Tibial nerve (tissue), 4 donors: Measurements from ENCODE around the gene SHF. TPM values are rescaled to one million over a fixed set of nuclear protein-coding genes. Genes with fewer than 3 reads are reported as not detected.

ENCODE experiments used
- DNase-seq, 2 donors: peaks; one replicate each; pipeline ENCODE4 v3.0.0-alpha.2; 2019; ENCODE audit warnings: low spot score in 2 of 2
- H3K27ac ChIP-seq, 4 donors: fragments of 200-600 bp; sonication (generic) in 3 of 4; one replicate each; pipeline ENCODE4 v1.5.1; 2017 to 2019; ENCODE audit warnings: mild to moderate bottlenecking in 1 of 4
- H3K27me3 ChIP-seq, 2 donors: fragments of 200-600 bp; sonication (generic) in 1 of 2; one replicate each; pipeline versions ENCODE4 v1.5.1 to v1.6.0; 2017 to 2019
- H3K36me3 ChIP-seq, 3 donors: fragments of 200-600 bp; sonication (generic); one replicate each; pipeline ENCODE4 v1.5.1; 2018 to 2019
- H3K4me1 ChIP-seq, 4 donors: fragments of 200-600 bp; sonication (generic) in 3 of 4; one replicate each; pipeline ENCODE4 v1.5.1; 2017 to 2019
- H3K4me3 ChIP-seq, 4 donors: fragments of 200-600 bp; sonication (generic) in 3 of 4; one replicate each; pipeline ENCODE4 v1.5.1; 2017 to 2019; ENCODE audit warnings: mild to moderate bottlenecking in 1 of 4, moderate library complexity in 1 of 4
- H3K9me3 ChIP-seq, 4 donors: fragments of 200-600 bp; sonication (generic) in 3 of 4; one replicate each; pipeline ENCODE4 v1.5.1; 2017 to 2019
- EP300 ChIP-seq, 2 donors: sonication (generic); formaldehyde crosslinking; IDR thresholded peaks; one replicate each; pipeline ENCODE4 v1.6.1; 2017; ENCODE audit warnings: antibody characterized with exemption in 2 of 2, mild to moderate bottlenecking in 1 of 2
- POLR2A ChIP-seq, 2 donors: fragments of 450-650 bp; IDR thresholded peaks; one replicate each; pipeline ENCODE4 v1.6.1; 2017; ENCODE audit warnings: antibody characterized with exemption in 2 of 2, mild to moderate bottlenecking in 2 of 2, moderate library complexity in 2 of 2
- WGBS, 2 donors: methylation state at CpG; one replicate each; pipeline ENCODE4 v1.1.5; 2018; 5-methylcytosine and 5-hydroxymethylcytosine counted together
- total RNA-seq, 4 donors: library from RNA; depleted of rRNA; stranded (reverse); fragments of >200 nt; gene quantifications; one replicate each; pipeline ENCODE4 v1.1.0, GENCODE V29; 2016
- TF ChIP-seq, protein P1 (sequence below), 5 experiments: fragments of 200-600 bp in 3 of 5; fragments of 450-650 bp in 2 of 5; sonication (generic) in 3 of 5; IDR thresholded peaks; one replicate each; pipeline ENCODE4 v1.5.1; 2016 to 2019; ENCODE audit warnings: antibody characterized with exemption in 5 of 5, mild to moderate bottlenecking in 3 of 5, moderate library complexity in 2 of 5

Gene SHF
- total RNA-seq, 4 donors from 2014 or later, result 18.8 to 36.6 (median 25.5) TPM

DNA sequence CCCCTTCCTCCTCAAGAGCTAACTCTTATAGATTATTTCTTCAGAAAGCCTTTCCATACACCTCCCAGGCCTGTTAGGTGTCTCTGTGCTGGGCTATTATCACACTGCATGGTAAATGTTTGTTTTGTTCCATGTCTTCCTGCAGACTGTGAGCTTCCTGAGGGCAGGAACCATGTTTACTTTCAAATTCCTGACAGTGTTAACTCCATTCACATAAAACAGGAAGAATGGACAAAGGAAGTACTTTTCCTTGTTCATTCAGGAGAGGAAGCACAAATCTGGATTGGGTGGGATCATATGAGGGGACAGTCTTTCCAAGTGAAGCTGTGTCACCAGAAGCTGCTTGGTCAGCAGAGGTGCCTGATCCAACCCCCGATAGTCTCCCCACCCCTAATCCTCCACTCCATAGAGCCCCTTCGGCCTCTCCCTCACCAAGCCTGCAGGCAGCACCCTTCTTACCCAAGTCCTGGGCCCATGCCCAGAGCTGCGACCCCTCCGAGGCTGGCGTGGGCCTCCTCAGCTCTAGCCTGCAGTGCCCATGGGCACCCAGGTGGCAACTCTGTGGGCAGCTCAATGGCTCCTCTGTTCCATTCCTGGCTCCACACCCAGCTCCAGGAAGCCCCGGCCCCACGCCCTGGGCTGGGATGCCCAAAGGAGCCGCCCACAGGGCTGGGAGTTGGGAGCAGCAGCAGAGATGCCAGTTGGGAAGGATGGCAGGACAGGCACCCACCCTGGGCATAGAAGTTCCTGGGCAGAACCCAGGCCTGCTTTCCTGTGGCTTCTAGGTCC lies 6.9 kb downstream of the SHF start:
- 74 to 90% methylated on average over 4 to 6 of the region's 8 CpGs for WGBS, 2 donors
- TF ChIP-seq EP300 (IDR thresholded peaks at IDR 0.05), result no peak
- TF ChIP-seq, protein P1, sequence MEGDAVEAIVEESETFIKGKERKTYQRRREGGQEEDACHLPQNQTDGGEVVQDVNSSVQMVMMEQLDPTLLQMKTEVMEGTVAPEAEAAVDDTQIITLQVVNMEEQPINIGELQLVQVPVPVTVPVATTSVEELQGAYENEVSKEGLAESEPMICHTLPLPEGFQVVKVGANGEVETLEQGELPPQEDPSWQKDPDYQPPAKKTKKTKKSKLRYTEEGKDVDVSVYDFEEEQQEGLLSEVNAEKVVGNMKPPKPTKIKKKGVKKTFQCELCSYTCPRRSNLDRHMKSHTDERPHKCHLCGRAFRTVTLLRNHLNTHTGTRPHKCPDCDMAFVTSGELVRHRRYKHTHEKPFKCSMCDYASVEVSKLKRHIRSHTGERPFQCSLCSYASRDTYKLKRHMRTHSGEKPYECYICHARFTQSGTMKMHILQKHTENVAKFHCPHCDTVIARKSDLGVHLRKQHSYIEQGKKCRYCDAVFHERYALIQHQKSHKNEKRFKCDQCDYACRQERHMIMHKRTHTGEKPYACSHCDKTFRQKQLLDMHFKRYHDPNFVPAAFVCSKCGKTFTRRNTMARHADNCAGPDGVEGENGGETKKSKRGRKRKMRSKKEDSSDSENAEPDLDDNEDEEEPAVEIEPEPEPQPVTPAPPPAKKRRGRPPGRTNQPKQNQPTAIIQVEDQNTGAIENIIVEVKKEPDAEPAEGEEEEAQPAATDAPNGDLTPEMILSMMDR (IDR thresholded peaks at IDR 0.05), result no peak
- no peak for TF ChIP-seq POLR2A (IDR thresholded peaks at IDR 0.05)
- Histone ChIP-seq H3K4me1 (peaks cover 0 to 32% (median 13%) of the 10 kb centered on the region in 4 donors), H3K9me3 (no peaks in the 10 kb centered on the region), H3K27me3 (no peaks in the 10 kb centered on the region), H3K4me3 (no peak overlapping the region), H3K27ac (no peak overlapping the region), H3K36me3 (peaks cover 0 to 11% (median 0%) of the 10 kb centered on the region in 3 donors)
- no peak for DNase-seq

DNA sequence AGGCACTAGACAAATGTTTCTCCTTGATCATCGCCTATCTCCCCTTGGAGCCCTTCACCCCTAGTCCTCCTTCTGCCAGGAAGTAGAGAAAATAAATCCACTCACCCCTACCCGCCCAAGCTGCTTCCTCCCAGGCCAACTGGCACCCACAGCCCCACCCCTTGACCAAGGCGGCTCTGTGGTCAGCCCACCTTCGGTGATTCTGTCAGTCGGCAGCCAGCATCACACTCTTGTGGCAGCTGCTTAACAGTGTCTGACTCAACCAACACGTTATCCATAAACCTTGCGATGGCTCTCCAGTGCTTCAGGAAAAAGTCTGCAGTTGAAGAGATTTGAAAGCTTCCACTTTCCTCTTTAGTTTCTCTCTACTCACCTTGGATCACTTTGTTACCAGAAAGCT lies 7.6 kb downstream of the SHF start:
- no peak overlapping the region for H3K4me3 ChIP-seq
- H3K27ac ChIP-seq, result no peak overlapping the region
- peaks cover 0 to 25% (median 7%) of the 10 kb centered on the region in 4 donors for H3K4me1 ChIP-seq
- H3K9me3 ChIP-seq, result no peaks in the 10 kb centered on the region
- TF ChIP-seq EP300 (IDR thresholded peaks at IDR 0.05) (no peak), POLR2A (IDR thresholded peaks at IDR 0.05) (no peak)
- TF ChIP-seq, protein P1 (IDR thresholded peaks at IDR 0.05), result no peak
- H3K27me3 ChIP-seq, result no peaks in the 10 kb centered on the region
- 76 to 88% methylated on average over 7 of the region's 7 CpGs for WGBS, 2 donors
- H3K36me3 ChIP-seq, result peaks cover 0 to 15% (median 0%) of the 10 kb centered on the region in 3 donors
- DNase-seq, result no peak

DNA sequence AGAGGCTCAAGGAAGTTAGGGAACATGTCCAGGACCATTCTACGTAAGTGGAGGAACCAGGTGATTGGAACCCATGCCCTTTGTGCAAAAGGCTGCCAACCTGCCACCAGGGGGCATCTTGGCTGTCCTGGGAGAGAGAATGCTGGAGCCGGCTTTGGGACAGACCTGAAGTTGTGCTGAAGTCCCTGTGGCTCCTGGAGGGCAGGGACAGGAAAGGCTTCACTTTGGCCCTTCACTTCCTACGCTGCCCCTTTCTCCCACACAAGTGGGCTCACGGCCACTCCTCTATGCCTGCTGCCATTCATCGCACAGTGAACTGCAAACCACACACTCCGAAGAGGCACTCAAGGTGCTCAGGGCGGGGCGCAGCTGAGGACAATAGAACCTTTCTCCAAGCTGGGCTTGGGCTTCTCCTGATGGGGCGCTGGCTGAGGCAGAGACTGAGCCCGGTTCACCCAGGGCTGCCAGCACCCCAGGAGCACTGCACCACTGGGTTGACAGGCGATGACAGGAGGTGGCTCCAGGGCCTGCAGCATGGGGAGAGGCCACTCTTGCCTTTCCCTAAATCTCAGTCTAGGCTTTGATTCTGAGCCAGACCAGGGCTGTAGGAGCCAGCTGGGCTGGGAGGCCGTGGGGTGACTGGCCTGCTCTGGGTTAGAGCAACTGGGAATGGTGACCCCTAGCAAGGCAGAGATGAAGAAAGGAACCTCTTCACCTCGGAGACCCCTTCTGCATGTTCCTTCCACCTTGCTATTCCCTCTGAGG lies 8.4 kb downstream of the SHF start:
- WGBS, 2 donors, result 82 to 83% methylated on average over 11 to 13 of the region's 13 CpGs
- TF ChIP-seq POLR2A (IDR thresholded peaks at IDR 0.05), result no peak
- TF ChIP-seq, protein P1 (IDR thresholded peaks at IDR 0.05), result peak in 3 of 5 experiments; percentile 18 to 47 (median 29)
- no peak for DNase-seq

DNA sequence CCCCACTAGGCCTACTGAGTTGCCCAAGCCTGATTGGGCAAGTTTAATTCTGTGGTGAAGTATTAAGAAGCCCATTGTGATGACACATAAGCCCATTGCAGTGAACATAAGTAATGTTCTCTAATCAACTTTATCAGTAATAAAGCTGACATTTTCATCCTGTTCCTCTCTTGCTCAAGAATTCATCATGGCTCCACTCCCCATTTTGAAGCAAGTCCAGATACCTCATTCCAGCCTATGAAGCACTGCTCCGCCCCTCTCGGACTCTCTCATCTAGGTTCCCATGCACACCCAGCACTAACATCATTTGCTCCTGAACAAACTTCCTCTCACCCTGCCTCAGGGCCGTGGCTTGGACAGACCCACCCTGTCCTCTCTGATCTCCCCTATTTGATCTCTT lies 10.5 kb downstream of the SHF start:
- no peak for DNase-seq
- Histone ChIP-seq H3K4me3 (no peak overlapping the region), H3K4me1 (peaks cover 0 to 17% (median 4%) of the 10 kb centered on the region in 4 donors), H3K9me3 (no peaks in the 10 kb centered on the region), H3K27ac (no peak overlapping the region), H3K27me3 (no peaks in the 10 kb centered on the region), H3K36me3 (peaks cover 0 to 43% (median 0%) of the 10 kb centered on the region in 3 donors)
- TF ChIP-seq, protein P1 (IDR thresholded peaks at IDR 0.05), result no peak
- TF ChIP-seq EP300 (IDR thresholded peaks at IDR 0.05) (no peak), POLR2A (IDR thresholded peaks at IDR 0.05) (no peak)
- 72 to 95% methylated on average over 3 of the region's 3 CpGs for WGBS, 2 donors

More for the DNA sequence above, 8.4 kb downstream of the SHF start:
- Histone ChIP-seq H3K4me1 (peaks cover 0 to 17% (median 4%) of the 10 kb centered on the region in 4 donors), H3K4me3 (no peak overlapping the region), H3K27me3 (no peaks in the 10 kb centered on the region), H3K27ac (no peak overlapping the region), H3K9me3 (no peaks in the 10 kb centered on the region), H3K36me3 (peaks cover 0 to 23% (median 0%) of the 10 kb centered on the region in 3 donors)

DNA sequence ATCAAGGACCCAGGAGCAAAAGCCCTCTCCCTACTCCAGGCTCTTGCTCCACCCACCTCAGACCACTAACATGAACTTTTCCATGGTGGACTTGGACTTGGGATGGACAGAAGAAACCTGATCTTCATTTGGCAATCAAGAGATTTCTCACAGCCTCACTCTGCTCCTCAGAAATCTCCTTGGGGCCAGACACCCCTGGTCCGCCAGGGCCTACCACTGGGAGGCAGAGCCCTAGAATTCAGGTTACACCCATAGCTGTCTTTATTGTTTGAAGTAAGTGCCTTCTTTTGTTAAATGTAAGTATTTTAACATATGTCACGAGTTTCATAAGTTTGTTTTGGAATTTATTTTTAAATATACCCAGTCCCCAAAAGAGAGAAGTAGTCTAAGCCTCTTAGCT lies 13.2 kb downstream of the SHF start:
- peaks cover 0 to 51% (median 0%) of the 10 kb centered on the region in 3 donors for H3K36me3 ChIP-seq
- no peaks in the 10 kb centered on the region for H3K9me3 ChIP-seq
- DNase-seq, result no peak
- WGBS, 2 donors, result 84 to 89% methylated on average over 2 of the region's 2 CpGs
- H3K27ac ChIP-seq, result no peak overlapping the region
- peaks cover 0 to 4% (median 2%) of the 10 kb centered on the region in 4 donors for H3K4me1 ChIP-seq
- H3K27me3 ChIP-seq, result no peaks in the 10 kb centered on the region
- no peak overlapping the region for H3K4me3 ChIP-seq
- TF ChIP-seq POLR2A (IDR thresholded peaks at IDR 0.05) (no peak), EP300 (IDR thresholded peaks at IDR 0.05) (no peak)
- TF ChIP-seq, protein P1 (IDR thresholded peaks at IDR 0.05), result no peak
